HepG2 (cell line): Measurements from ENCODE around the gene SAMM50. TPM values are rescaled to one million over a fixed set of nuclear protein-coding genes. Genes with fewer than 3 reads are reported as not detected.

Experiments
- DPF2 ChIP-seq: sonication (generic); formaldehyde crosslinking; IDR thresholded peaks from 2 replicates; pipeline ENCODE4 v1.4.0; 2020; ENCODE audit warnings: mild to moderate bottlenecking, low read depth, missing genetic modification reagents, borderline replicate concordance
- HNF4A ChIP-seq: sonication (generic); formaldehyde crosslinking; IDR thresholded peaks from 2 replicates; pipeline ENCODE4 v1.4.0; 2020; ENCODE audit warnings: missing genetic modification reagents
- HNF4G ChIP-seq, 2 experiments: sonication (generic) in 1 of 2; formaldehyde crosslinking in 1 of 2; IDR thresholded peaks; 2 replicates each; pipeline versions ENCODE4 v1.4.0 to v1.6.1; 2011 to 2020; ENCODE audit warnings: borderline replicate concordance in 2 of 2, low read depth in 2 of 2, mild to moderate bottlenecking in 2 of 2, low read length in 1 of 2, missing genetic modification reagents in 1 of 2, moderate library complexity in 1 of 2
- LCORL ChIP-seq, 2 experiments: fragments of 450-650 bp in 1 of 2; sonication (generic) in 1 of 2; formaldehyde crosslinking in 1 of 2; IDR thresholded peaks; 2 replicates each; pipeline versions ENCODE4 v1.5.0 to v1.6.1; 2017 to 2020; ENCODE audit warnings: antibody characterized with exemption in 1 of 2, missing genetic modification reagents in 1 of 2
- NCOA2 ChIP-seq: sonication (generic); formaldehyde crosslinking; IDR thresholded peaks from 2 replicates; pipeline ENCODE4 v1.8.0; 2022; ENCODE audit warnings: inconsistent platforms
- NFIC ChIP-seq: IDR thresholded peaks from 2 replicates; pipeline ENCODE4 v1.6.1; 2012; ENCODE audit warnings: mild to moderate bottlenecking, low read length, inconsistent platforms
- NFYB ChIP-seq: sonication (generic); formaldehyde crosslinking; IDR thresholded peaks from 2 replicates; pipeline ENCODE4 v1.4.0; 2020; ENCODE audit warnings: missing genetic modification reagents
- NR2F2 ChIP-seq: IDR thresholded peaks from 2 replicates; pipeline ENCODE4 v1.6.1; 2012; ENCODE audit warnings: low read depth, inconsistent platforms, borderline replicate concordance
- PBX3 ChIP-seq: sonication (generic); formaldehyde crosslinking; IDR thresholded peaks from 2 replicates; pipeline ENCODE4 v1.8.1; 2023; ENCODE audit warnings: missing genetic modification reagents, inconsistent platforms, borderline replicate concordance
- PHF5A ChIP-seq: IDR thresholded peaks from one replicate; pipeline ENCODE4 v1.6.1; 2018; ENCODE audit warnings: low read depth, missing genetic modification reagents; ENCODE audit not compliant: unreplicated experiment
- RBAK ChIP-seq: sonication (generic); formaldehyde crosslinking; IDR thresholded peaks from 2 replicates; pipeline ENCODE4 v1.5.1; 2020; ENCODE audit warnings: mild to moderate bottlenecking, missing genetic modification reagents
- RXRA ChIP-seq: sonication (generic); formaldehyde crosslinking; IDR thresholded peaks from 2 replicates; pipeline ENCODE4 v1.5.1; 2020; ENCODE audit warnings: missing genetic modification reagents
- SAP130 ChIP-seq: IDR thresholded peaks from 2 replicates; pipeline ENCODE4 v1.6.1; 2016; ENCODE audit warnings: low read depth
- SATB2 ChIP-seq: sonication (generic); formaldehyde crosslinking; IDR thresholded peaks from 2 replicates; pipeline ENCODE4 v1.5.0; 2020; ENCODE audit warnings: missing genetic modification reagents
- UBTF ChIP-seq: sonication (generic); formaldehyde crosslinking; IDR thresholded peaks from 2 replicates; pipeline ENCODE4 v1.4.0; 2020; ENCODE audit warnings: mild to moderate bottlenecking, missing genetic modification reagents
- ZMYM4 ChIP-seq: sonication (generic); formaldehyde crosslinking; IDR thresholded peaks from 2 replicates; pipeline ENCODE4 v1.8.1; 2023; ENCODE audit warnings: mild to moderate bottlenecking, missing genetic modification reagents
- ZNF18 ChIP-seq: sonication (generic); formaldehyde crosslinking; IDR thresholded peaks from 2 replicates; pipeline ENCODE4 v1.8.0; 2022; ENCODE audit warnings: mild to moderate bottlenecking, missing genetic modification reagents; ENCODE audit not compliant: insufficient replicate concordance
- ZNF230 ChIP-seq: sonication (generic); formaldehyde crosslinking; IDR thresholded peaks from 2 replicates; pipeline ENCODE4 v1.4.0; 2020; ENCODE audit warnings: mild to moderate bottlenecking, missing genetic modification reagents
- ZNF24 ChIP-seq: fragments of 450-650 bp; IDR thresholded peaks from 2 replicates; pipeline ENCODE4 v1.6.1; 2017; ENCODE audit warnings: antibody characterized with exemption, mild to moderate bottlenecking
- ZNF337 ChIP-seq: sonication (generic); formaldehyde crosslinking; IDR thresholded peaks from 2 replicates; pipeline ENCODE4 v1.5.1; 2020; ENCODE audit warnings: missing genetic modification reagents, low read depth, mild to moderate bottlenecking, borderline replicate concordance
- ZNF639 ChIP-seq: conservative IDR thresholded peaks from 2 replicates; pipeline ENCODE4 v1.6.1; 2018; ENCODE audit warnings: missing genetic modification reagents
- ZNF691 ChIP-seq: sonication (generic); formaldehyde crosslinking; IDR thresholded peaks from 2 replicates; pipeline ENCODE4 v1.4.0; 2020; ENCODE audit warnings: missing genetic modification reagents, low read depth, mild to moderate bottlenecking, borderline replicate concordance
- ZNF746 ChIP-seq: sonication (generic); formaldehyde crosslinking; IDR thresholded peaks from 2 replicates; pipeline ENCODE4 v1.8.0; 2022; ENCODE audit warnings: mild to moderate bottlenecking, missing genetic modification reagents
- ZSCAN31 ChIP-seq: sonication (generic); formaldehyde crosslinking; IDR thresholded peaks from 2 replicates; pipeline ENCODE4 v1.5.0; 2020; ENCODE audit warnings: low read depth, mild to moderate bottlenecking, missing genetic modification reagents
- polyA plus RNA-seq, 8 experiments: library from polyadenylated mRNA; depleted of rRNA in 3 of 8; stranded (reverse) in 7 of 8; unstranded in 1 of 8; fragments of >200 nt; fragmentation: Illumina TruSeq in 4 of 8; extraction: Trizol in 4 of 8; gene quantifications; 2 replicates each; pipeline versions ENCODE4 v1.2.1 to v1.2.3, GENCODE V29; 2011 to 2016; ENCODE audit warnings: low read depth in 4 of 8, missing spikeins in 1 of 8, mixed read lengths in 1 of 8; ENCODE audit not compliant: insufficient read depth in 1 of 8
- total RNA-seq, 5 experiments: library from RNA; depleted of rRNA; stranded (reverse); fragments of >200 nt; fragmentation: Illumina TruSeq; extraction: Trizol; gene quantifications; 2 replicates each; pipeline ENCODE4 v1.2.3, GENCODE V29; 2016; ENCODE audit warnings: low read depth in 1 of 5

SAMM50 gene
- total and polyA plus RNA-seq, 2 of the 13 experiments (the other 11 are each of a cell fraction or from before 2014, with no cell fraction given), result 34.7 to 63.4 TPM

- TF ChIP-seq UBTF (CRISPR knock-in tag), result no peak
- TF ChIP-seq ZNF746 (CRISPR knock-in tag), result no peak
- no peak for TF ChIP-seq PBX3
- peak; percentile 77 for TF ChIP-seq RXRA (CRISPR knock-in tag)
- TF ChIP-seq NR2F2, result peak; percentile 47; the same call in 1 of the 2 replicates
- TF ChIP-seq ZNF639 (CRISPR knock-in tag), result no peak
- peak; percentile 30; the same call in 1 of the 2 replicates for TF ChIP-seq ZMYM4 (CRISPR knock-in tag)
- TF ChIP-seq PHF5A (CRISPR knock-in tag), result no peak
- TF ChIP-seq ZSCAN31 (CRISPR knock-in tag), result no peak
- no peak for TF ChIP-seq NFYB (CRISPR knock-in tag)
- peak; percentile 69 for TF ChIP-seq HNF4A (CRISPR knock-in tag)
- no peak for TF ChIP-seq DPF2 (CRISPR knock-in tag)
- no peak for TF ChIP-seq ZNF230
- no peak for TF ChIP-seq ZNF337 (CRISPR knock-in tag)
- TF ChIP-seq HNF4G (IDR thresholded peaks at IDR 0.05; ENCODE audit: borderline replicate concordance, low read depth, low read length), result 0 out of 2 replicates have a peak, but pooled peaks have one; percentile 15
- TF ChIP-seq HNF4G (CRISPR knock-in tag; IDR thresholded peaks at IDR 0.05; ENCODE audit: borderline replicate concordance, low read depth), result no peak
- no peak for TF ChIP-seq RBAK (CRISPR knock-in tag)
- TF ChIP-seq ZNF18 (CRISPR knock-in tag), result no peak
- TF ChIP-seq NCOA2 (CRISPR knock-in tag), result 0 out of 2 replicates have a peak, but pooled peaks have one; percentile 24
- TF ChIP-seq NFIC, result no peak
- TF ChIP-seq SATB2 (CRISPR knock-in tag), result no peak
- TF ChIP-seq LCORL (IDR thresholded peaks at IDR 0.05), result no peak
- TF ChIP-seq LCORL (CRISPR knock-in tag; IDR thresholded peaks at IDR 0.05), result 0 out of 2 replicates have a peak, but pooled peaks have one; percentile 46
- no peak for TF ChIP-seq ZNF24
- TF ChIP-seq SAP130, result peak; percentile 41; the same call in 1 of the 2 replicates
- no peak for TF ChIP-seq ZNF691 (CRISPR knock-in tag)
Measured at GRCh38 chr22:43922123-43922522, 33.1 kb upstream of the SAMM50 start (continued).
